HepG2 (cell line): ENCODE results near the gene ZMIZ1. TPM values are rescaled to one million over a fixed set of nuclear protein-coding genes. Genes with fewer than 3 reads are reported as not detected.

Source experiments
- ATAC-seq: fragments of 200-7000 bp; cut with Tn5 transposase; 3 replicates; pipeline ENCODE4 v1.9.1; 2020; ENCODE audit warnings: mild to moderate bottlenecking, moderate library complexity
- BruUV-seq: library from RNA; stranded (reverse); fragments of 400-500 nt; replicated peaks from 2 replicates; lab custom pipeline; 2021; lab: Mats Ljungman, UMichigan
- CTCF ChIA-PET: fragments of 300-600 bp; formaldehyde crosslinking; extraction: SDS; loops from one replicate; lab custom pipeline; 2021; ENCODE audit warnings: low total read pairs, inconsistent platforms, low intra/inter-chr PET ratio; lab: Yijun Ruan, JAX
- POLR2A ChIA-PET: fragments of 350-600 bp; sonication (Branson Sonifier 250); formaldehyde crosslinking; loops from one replicate; lab custom pipeline; 2020; ENCODE audit warnings: antibody characterized with exemption, inconsistent platforms; lab: Yijun Ruan, JAX
- DNase-seq: peaks from one replicate; pipeline ENCODE4 v3.0.0-alpha.2; 2015; ENCODE audit warnings: low spot score
- FAIRE-seq: peaks from 3 replicates; lab custom pipeline; 2011; peaks lifted over from hg19 to GRCh38; lab: Jason Lieb, UNC
- H2AFZ ChIP-seq: one replicate; pipeline ENCODE4 v1.6.1; 2011; ENCODE audit warnings: low read length, inconsistent platforms
- H3K27ac ChIP-seq: fragments of 300-600 bp; 3 replicates; pipeline ENCODE4 v1.8.0; 2011; ENCODE audit warnings: mixed run types, mild to moderate bottlenecking, mixed read lengths, low read length, inconsistent platforms; ENCODE audit not compliant: insufficient read depth; ENCODE audit errors: extremely low read length
- H3K27me3 ChIP-seq, 2 experiments: fragments of 200-600 bp in 1 of 2; 2 replicates in 1 of 2; 3 replicates in 1 of 2; pipeline versions ENCODE4 v1.6.0 to v1.8.0; 2011; ENCODE audit warnings: low read length in 2 of 2, mild to moderate bottlenecking in 2 of 2, moderate library complexity in 2 of 2, inconsistent platforms in 1 of 2; ENCODE audit not compliant: insufficient read depth in 2 of 2, control insufficient read depth in 1 of 2
- H3K36me3 ChIP-seq, 2 experiments: fragments of 200-600 bp in 1 of 2; replicated peaks in 1 of 2; 2 replicates in 1 of 2; 3 replicates in 1 of 2; pipeline versions ENCODE4 v1.5.1 to v1.8.0; 2011; ENCODE audit warnings: low read length in 2 of 2, inconsistent platforms in 1 of 2; ENCODE audit not compliant: insufficient read depth in 2 of 2, control insufficient read depth in 1 of 2
- H3K4me1 ChIP-seq: 2 replicates; pipeline ENCODE4 v1.5.1; 2012; ENCODE audit warnings: low read length, inconsistent platforms; ENCODE audit not compliant: insufficient read depth
- H3K4me2 ChIP-seq: 2 replicates; pipeline ENCODE4 v1.6.0; 2011; ENCODE audit warnings: low read depth, low read length, inconsistent platforms
- H3K4me3 ChIP-seq, 3 experiments: fragments of 200-600 bp in 1 of 3; sonication (generic), shearing (Covaris generic) in 1 of 3; replicated peaks in 1 of 3; 2 replicates each; pipeline ENCODE4 v1.5.1; 2011 to 2016; ENCODE audit warnings: low read length in 3 of 3, inconsistent platforms in 2 of 3, low read depth in 2 of 3, mild to moderate bottlenecking in 2 of 3, control low read depth in 1 of 3, mixed read lengths in 1 of 3; ENCODE audit not compliant: insufficient read depth in 1 of 3
- H3K79me2 ChIP-seq: one replicate; pipeline ENCODE4 v1.6.1; 2011; ENCODE audit warnings: low read length, inconsistent platforms; ENCODE audit not compliant: insufficient read depth
- H3K9ac ChIP-seq: 2 replicates; pipeline ENCODE4 v1.6.0; 2011; ENCODE audit warnings: mild to moderate bottlenecking, low read depth, low read length, inconsistent platforms; ENCODE audit not compliant: insufficient read depth
- H3K9me3 ChIP-seq: 2 replicates; pipeline ENCODE4 v1.5.1; 2012; ENCODE audit warnings: mild to moderate bottlenecking, low read length
- H4K20me1 ChIP-seq: 2 replicates; pipeline ENCODE4 v1.6.0; 2011; ENCODE audit warnings: inconsistent platforms, mild to moderate bottlenecking, low read length, moderate library complexity; ENCODE audit not compliant: insufficient read depth
- DMAP1 ChIP-seq: IDR thresholded peaks from 2 replicates; pipeline ENCODE4 v1.6.1; 2016
- HDAC1 ChIP-seq: sonication (generic); formaldehyde crosslinking; IDR thresholded peaks from 2 replicates; pipeline ENCODE4 v1.5.1; 2020; ENCODE audit warnings: mild to moderate bottlenecking, missing genetic modification reagents
- POLR2A ChIP-seq, 2 experiments: IDR thresholded peaks; 2 replicates each; pipeline ENCODE4 v1.6.1; 2011; ENCODE audit warnings: low read depth in 2 of 2, low read length in 2 of 2, mild to moderate bottlenecking in 1 of 2, moderate library complexity in 1 of 2; ENCODE audit not compliant: insufficient read depth in 1 of 2
- ZBTB8A ChIP-seq: sonication (generic); formaldehyde crosslinking; IDR thresholded peaks from 2 replicates; pipeline ENCODE4 v1.4.0; 2020; ENCODE audit warnings: mild to moderate bottlenecking, low read depth, missing genetic modification reagents, borderline replicate concordance
- ZIK1 ChIP-seq: sonication (generic); formaldehyde crosslinking; IDR thresholded peaks from 2 replicates; pipeline ENCODE4 v1.5.0; 2020; ENCODE audit warnings: mild to moderate bottlenecking, low read depth, missing genetic modification reagents, borderline replicate concordance
- ZMYM3 ChIP-seq: sonication (generic); formaldehyde crosslinking; IDR thresholded peaks from 2 replicates; pipeline ENCODE4 v1.5.1; 2020; ENCODE audit warnings: mild to moderate bottlenecking, missing genetic modification reagents
- ZNF121 ChIP-seq: sonication (generic); formaldehyde crosslinking; IDR thresholded peaks from 2 replicates; pipeline ENCODE4 v1.5.0; 2020; ENCODE audit warnings: mild to moderate bottlenecking, missing genetic modification reagents
- ZNF768 ChIP-seq: sonication (generic); formaldehyde crosslinking; IDR thresholded peaks from 2 replicates; pipeline ENCODE4 v1.4.0; 2020; ENCODE audit warnings: missing genetic modification reagents
- WGBS: methylation state at CpG from one replicate; pipeline ENCODE4 v1.1.6; 2017; ENCODE audit warnings: low lambda C conversion rate; 5-methylcytosine and 5-hydroxymethylcytosine counted together
- in situ Hi-C: cut with HindIII; loops from 2 replicates; pipeline ENCODE4 v1.10.0; 2017; ENCODE audit warnings: low pct_unique_long_range_greater_than_20kb; ENCODE audit not compliant: extremely low pct_ligation_motif_present
- intact Hi-C: fragments of 100-400 bp; cut with micrococcal nuclease; formaldehyde crosslinking; loops from one replicate; pipeline ENCODE4 v1.10.0; 2022; ENCODE audit not compliant: unreplicated experiment
- polyA plus RNA-seq, 8 experiments: library from polyadenylated mRNA; depleted of rRNA in 3 of 8; stranded (reverse) in 7 of 8; unstranded in 1 of 8; fragments of >200 nt; fragmentation: Illumina TruSeq in 4 of 8; extraction: Trizol in 4 of 8; gene quantifications; 2 replicates each; pipeline versions ENCODE4 v1.2.1 to v1.2.3, GENCODE V29; 2011 to 2016; ENCODE audit warnings: low read depth in 4 of 8, missing spikeins in 1 of 8, mixed read lengths in 1 of 8; ENCODE audit not compliant: insufficient read depth in 1 of 8
- total RNA-seq, 5 experiments: library from RNA; depleted of rRNA; stranded (reverse); fragments of >200 nt; fragmentation: Illumina TruSeq; extraction: Trizol; gene quantifications; 2 replicates each; pipeline ENCODE4 v1.2.3, GENCODE V29; 2016; ENCODE audit warnings: low read depth in 1 of 5

Gene ZMIZ1
- total and polyA plus RNA-seq, 2 of the 13 experiments (the other 11 are each of a cell fraction or from before 2014, with no cell fraction given): 5.3 to 10.2 TPM

DNA sequence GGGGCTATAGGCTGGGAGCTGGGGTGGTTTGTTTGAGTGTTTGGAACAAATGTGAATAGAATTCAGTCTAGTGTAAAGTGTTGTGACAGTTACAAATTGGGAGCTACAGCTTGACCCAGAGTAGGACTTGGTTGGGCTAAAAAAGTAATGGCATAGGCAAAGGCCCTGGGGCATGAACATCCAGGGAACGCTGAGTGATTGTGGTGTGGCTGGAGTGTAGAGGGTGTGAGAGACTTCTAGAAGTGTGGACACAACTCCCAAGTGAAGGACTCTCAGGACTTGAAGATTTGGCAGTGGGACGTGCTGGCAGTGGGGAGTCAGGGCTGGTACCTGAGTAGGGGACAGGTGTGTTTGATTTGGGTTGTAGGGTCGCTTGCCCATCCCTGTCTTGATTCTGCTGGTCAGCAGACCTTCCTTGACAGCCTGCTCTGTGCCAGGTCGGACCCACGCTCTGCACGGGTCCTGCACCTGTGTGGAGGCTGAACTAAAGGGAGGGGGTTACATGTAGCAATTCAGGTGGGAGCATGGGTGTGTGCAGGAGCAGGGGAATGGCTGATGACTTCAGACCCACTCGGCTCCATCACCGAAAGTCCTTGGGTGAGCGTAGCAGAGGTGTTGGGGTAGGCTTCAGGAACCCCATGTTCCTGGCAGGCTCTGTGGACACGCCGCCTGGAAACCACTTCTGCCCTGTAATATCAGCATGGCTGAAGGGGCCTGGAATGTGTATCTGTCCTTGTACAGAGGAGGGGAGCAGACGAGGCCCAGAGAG is 43.3 kb downstream of the ZMIZ1 start:
- ATAC-seq (no peak), DNase-seq (no peak), FAIRE-seq (no peak)
- 89% methylated on average over 11 of the region's 12 CpGs for WGBS
- in situ Hi-C loops (no loop called here), intact Hi-C loops (no loop called here)
- Histone ChIP-seq H3K27me3 (no peaks in the 10 kb centered on the region), H3K4me1 (peaks cover 100% of the 10 kb centered on the region), H2AFZ (no peak overlapping the region), H3K36me3 (peaks cover 13 to 44% of the 10 kb centered on the region in 2 experiments; a peak in 4 of 5 replicates), H3K4me2 (peak overlapping the region; percentile 34), H4K20me1 (peaks cover 93% of the 10 kb centered on the region), H3K27ac (peak overlapping the region; percentile 33), H3K79me2 (peaks cover 99% of the 10 kb centered on the region), H3K9me3 (no peaks in the 10 kb centered on the region), H3K4me3 (no peak overlapping the region), H3K9ac (no peak overlapping the region)
- BruUV-seq: no TSS peak
- ChIA-PET POLR2A (interaction anchor here (0.9 to 1.4 kb wide), 4 partner anchors 17 to 46 kb away, joined by 3 to 8 read pairs (median 4); no protein-coding TSS in a partner anchor), CTCF (no interaction called here)
- TF ChIP-seq ZIK1 (CRISPR knock-in tag) (0 out of 2 replicates have a peak, but pooled peaks have one; percentile 42), DMAP1 (CRISPR knock-in tag) (no peak), ZBTB8A (CRISPR knock-in tag) (no peak), ZNF121 (peak; percentile 68), POLR2A (IDR thresholded peaks at IDR 0.05; ENCODE audit: insufficient read depth in 1 of 2, low read depth in 2 of 2, low read length in 2 of 2) (0 out of 4 replicates have a peak, but pooled peaks of 1 of the 2 experiments have one; percentile 22), ZMYM3 (CRISPR knock-in tag) (peak; percentile 43; the same call in 1 of the 2 replicates), HDAC1 (0 out of 2 replicates have a peak, but pooled peaks have one; percentile 15), ZNF768 (peak; percentile 64; the same call in 1 of the 2 replicates)
